ENCODE measurements around the gene IL36RN.

DNA sequence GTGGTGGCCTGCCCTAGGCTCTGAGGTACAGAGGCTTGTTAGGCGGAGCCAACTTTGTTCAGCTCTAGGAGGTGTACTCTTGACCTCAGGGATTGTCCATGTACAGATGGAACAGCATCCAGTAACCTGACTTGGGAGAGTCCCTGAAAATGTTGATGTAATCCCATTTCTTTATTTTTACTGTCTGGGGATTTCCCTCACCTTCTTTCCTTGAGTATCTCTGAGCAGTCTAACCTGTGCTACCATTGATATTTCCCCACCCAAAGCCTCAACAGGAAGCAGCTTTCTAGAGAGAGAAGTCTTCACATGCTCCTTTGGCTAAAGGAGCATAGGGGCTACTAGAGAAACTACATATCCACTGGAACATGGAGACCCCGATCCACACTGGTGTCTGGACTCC is 43.3 kb upstream of the IL36RN start:
- TF ChIP-seq, protein P1, sequence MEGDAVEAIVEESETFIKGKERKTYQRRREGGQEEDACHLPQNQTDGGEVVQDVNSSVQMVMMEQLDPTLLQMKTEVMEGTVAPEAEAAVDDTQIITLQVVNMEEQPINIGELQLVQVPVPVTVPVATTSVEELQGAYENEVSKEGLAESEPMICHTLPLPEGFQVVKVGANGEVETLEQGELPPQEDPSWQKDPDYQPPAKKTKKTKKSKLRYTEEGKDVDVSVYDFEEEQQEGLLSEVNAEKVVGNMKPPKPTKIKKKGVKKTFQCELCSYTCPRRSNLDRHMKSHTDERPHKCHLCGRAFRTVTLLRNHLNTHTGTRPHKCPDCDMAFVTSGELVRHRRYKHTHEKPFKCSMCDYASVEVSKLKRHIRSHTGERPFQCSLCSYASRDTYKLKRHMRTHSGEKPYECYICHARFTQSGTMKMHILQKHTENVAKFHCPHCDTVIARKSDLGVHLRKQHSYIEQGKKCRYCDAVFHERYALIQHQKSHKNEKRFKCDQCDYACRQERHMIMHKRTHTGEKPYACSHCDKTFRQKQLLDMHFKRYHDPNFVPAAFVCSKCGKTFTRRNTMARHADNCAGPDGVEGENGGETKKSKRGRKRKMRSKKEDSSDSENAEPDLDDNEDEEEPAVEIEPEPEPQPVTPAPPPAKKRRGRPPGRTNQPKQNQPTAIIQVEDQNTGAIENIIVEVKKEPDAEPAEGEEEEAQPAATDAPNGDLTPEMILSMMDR (IDR thresholded peaks at IDR 0.05): no peak
- no peak for TF ChIP-seq POLR2A (IDR thresholded peaks at IDR 0.05)

All from ovary (tissue), 3 donors.